Smooth muscle cell (in vitro differentiated cells): Measurements from ENCODE around the gene UBL3. TPM values are rescaled to one million over a fixed set of nuclear protein-coding genes. Genes with fewer than 3 reads are reported as not detected.

Source experiments
- DNase-seq: peaks from one replicate; lab custom pipeline; 2025; ENCODE audit not compliant: unreplicated experiment; lab: John Stamatoyannopoulos, UW
- H2AFZ ChIP-seq: fragments of 200-600 bp; sonication (generic); 2 replicates; pipeline ENCODE4 v1.6.0; 2016; ENCODE audit warnings: antibody characterized with exemption, low read depth, mild to moderate bottlenecking
- H3F3A ChIP-seq: fragments of 200-600 bp; sonication (generic); 2 replicates; pipeline ENCODE4 v1.6.0; 2017; ENCODE audit warnings: antibody characterized with exemption, low read depth
- H3K27ac ChIP-seq: fragments of 200-600 bp; sonication (generic); 2 replicates; pipeline ENCODE4 v1.5.1; 2016; ENCODE audit warnings: low read depth, mild to moderate bottlenecking
- H3K27me3 ChIP-seq: fragments of 200-600 bp; sonication (generic); 2 replicates; pipeline ENCODE4 v1.6.1; 2016; ENCODE audit warnings: low read depth, mild to moderate bottlenecking
- H3K36me3 ChIP-seq: fragments of 200-600 bp; sonication (generic); 2 replicates; pipeline ENCODE4 v1.5.1; 2016; ENCODE audit warnings: low read depth
- H3K4me1 ChIP-seq: fragments of 200-600 bp; sonication (generic); 2 replicates; pipeline ENCODE4 v1.5.1; 2016; ENCODE audit warnings: low read depth
- H3K4me2 ChIP-seq: fragments of 200-600 bp; sonication (generic); 2 replicates; pipeline ENCODE4 v1.6.0; 2016; ENCODE audit warnings: mild to moderate bottlenecking
- H3K4me3 ChIP-seq: fragments of 200-600 bp; sonication (generic); 2 replicates; pipeline ENCODE4 v1.5.1; 2016; ENCODE audit warnings: mild to moderate bottlenecking
- H3K79me2 ChIP-seq: fragments of 200-600 bp; sonication (generic); 2 replicates; pipeline ENCODE4 v1.6.0; 2016; ENCODE audit warnings: low read depth, mild to moderate bottlenecking
- H3K9ac ChIP-seq: fragments of 200-600 bp; sonication (generic); 2 replicates; pipeline ENCODE4 v1.6.0; 2016; ENCODE audit warnings: low read depth
- H3K9me3 ChIP-seq: fragments of 200-600 bp; sonication (generic); replicated peaks from 2 replicates; pipeline ENCODE4 v1.5.1; 2016; ENCODE audit warnings: low read depth
- H4K20me1 ChIP-seq: fragments of 200-600 bp; sonication (generic); 2 replicates; pipeline ENCODE4 v1.6.0; 2016; ENCODE audit warnings: low read depth
- CTCF ChIP-seq: fragments of 200-600 bp; sonication (generic); IDR thresholded peaks from 2 replicates; pipeline ENCODE4 v1.5.1; 2017; ENCODE audit warnings: borderline replicate concordance, mild to moderate bottlenecking, antibody characterized with exemption; ENCODE audit not compliant: insufficient read depth, poor library complexity, severe bottlenecking
- WGBS: methylation state at CpG from one replicate; pipeline ENCODE4 v1.1.7; 2016; ENCODE audit warnings: low lambda C conversion rate; 5-methylcytosine and 5-hydroxymethylcytosine counted together
- polyA plus RNA-seq: library from polyadenylated mRNA; unstranded; fragments of >200 nt; fragmentation: Nextera tagmentation; extraction: Ambion mirVana; gene quantifications from 2 replicates; pipeline ENCODE4 v1.2.1, GENCODE V29; 2016
- total RNA-seq: library from RNA; depleted of rRNA; stranded (reverse); fragments of >200 nt; gene quantifications from 2 replicates; pipeline ENCODE4 v1.2.3, GENCODE V29; 2014

Gene UBL3
- total and polyA plus RNA-seq, 2 experiments from 2014 or later = 25.2 to 46.6 TPM

GRCh38 chr13:29753618-29754472 is 96.6 kb downstream of the UBL3 start:
- Histone ChIP-seq H3K4me3 (no peak overlapping the region), H3K4me2 (no peak overlapping the region), H2AFZ (no peak overlapping the region), H3K9ac (no peak overlapping the region), H3K27ac (peak overlapping the region; percentile 14), H3K4me1 (no peaks in the 10 kb centered on the region), H3K27me3 (no peaks in the 10 kb centered on the region), H3K36me3 (no peaks in the 10 kb centered on the region), H3F3A (no peaks in the 10 kb centered on the region), H3K9me3 (no peaks in the 10 kb centered on the region), H3K79me2 (no peaks in the 10 kb centered on the region), H4K20me1 (no peaks in the 10 kb centered on the region)
- TF ChIP-seq CTCF = no peak
- DNase-seq = no peak
- WGBS = 81% methylated on average over 10 of the region's 10 CpGs

GRCh38 chr13:29752175-29752574 is 98.2 kb downstream of the UBL3 start:
- no peaks in the 10 kb centered on the region for H3K36me3 ChIP-seq
- no peak overlapping the region for H2AFZ ChIP-seq
- H3K79me2 ChIP-seq = no peaks in the 10 kb centered on the region
- H3K9me3 ChIP-seq = no peaks in the 10 kb centered on the region
- no peaks in the 10 kb centered on the region for H3K27me3 ChIP-seq
- no peak for DNase-seq
- H3K27ac ChIP-seq = no peak overlapping the region
- H4K20me1 ChIP-seq = no peaks in the 10 kb centered on the region
- H3K4me3 ChIP-seq = no peak overlapping the region
- H3K9ac ChIP-seq = no peak overlapping the region
- H3K4me1 ChIP-seq = no peaks in the 10 kb centered on the region
- no peak for TF ChIP-seq CTCF
- 95% methylated on average over 4 of the region's 4 CpGs for WGBS
- H3F3A ChIP-seq = no peaks in the 10 kb centered on the region
- no peak overlapping the region for H3K4me2 ChIP-seq

- H3K4me2 ChIP-seq = no peak overlapping the region
- peaks cover 5% of the 10 kb centered on the region for H3K27me3 ChIP-seq
- H3K4me3 ChIP-seq = no peak overlapping the region
- DNase-seq = no peak
- H3K9me3 ChIP-seq = no peaks in the 10 kb centered on the region
- 93% methylated on average over 5 of the region's 5 CpGs for WGBS
- no peak for TF ChIP-seq CTCF
- H3K27ac ChIP-seq = no peak overlapping the region
- no peak overlapping the region for H2AFZ ChIP-seq
- H3K36me3 ChIP-seq = no peaks in the 10 kb centered on the region
- H3K79me2 ChIP-seq = no peaks in the 10 kb centered on the region
- H4K20me1 ChIP-seq = no peaks in the 10 kb centered on the region
- no peaks in the 10 kb centered on the region for H3F3A ChIP-seq
- H3K9ac ChIP-seq = no peak overlapping the region
- no peaks in the 10 kb centered on the region for H3K4me1 ChIP-seq
These were observed 100.3 kb downstream of the UBL3 start for GRCh38 chr13:29750183-29750530.
